GM18517 (cell line): ENCODE results near the gene ANKRD11.
A peak's percentile ranks its signal among the peaks of the same experiment; 100 is the strongest.
"Not testable (repeated sequence)": the region's sequence is repeated elsewhere in the genome, so short reads cannot be mapped to it uniquely, and the experiment has no call there.

Experiments
- ATAC-seq: cut with Tn5 transposase; IDR thresholded peaks from one replicate; pipeline ENCODE4 v1.9.1; 2021; ENCODE audit warnings: mild to moderate bottlenecking, moderate library complexity; ENCODE audit not compliant: unreplicated experiment

ANKRD11 gene

DNA sequence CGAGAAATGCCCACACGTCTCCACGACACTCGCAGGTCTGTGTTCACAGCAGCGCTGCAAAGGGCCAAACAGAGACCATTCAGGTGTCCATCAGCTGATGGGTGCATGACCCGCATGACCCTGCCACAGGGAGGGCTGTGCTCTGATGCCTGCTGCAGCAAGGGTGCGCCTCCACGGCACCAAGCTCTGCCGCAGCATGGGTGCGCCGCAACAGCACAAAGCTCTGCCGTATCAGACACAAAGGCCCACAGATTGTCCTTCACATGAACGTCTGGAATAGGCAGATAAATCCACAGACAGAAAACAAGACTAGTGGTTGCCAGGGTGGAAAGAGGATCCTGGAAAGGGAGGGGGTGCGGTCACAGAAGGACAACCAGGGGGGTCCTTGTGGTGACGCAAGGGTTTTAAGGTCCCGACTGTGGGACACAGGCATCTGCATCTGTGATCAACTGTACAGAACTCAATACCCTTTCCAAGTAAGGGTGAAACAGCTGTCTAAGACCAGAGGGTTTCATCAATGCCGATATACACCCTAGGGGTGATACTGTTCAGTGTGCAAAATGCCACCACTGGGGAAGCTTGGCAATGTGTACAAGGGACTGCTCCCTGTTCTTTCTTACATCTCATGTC lies 121.0 kb downstream of the ANKRD11 start:
- ATAC-seq = no peak

DNA sequence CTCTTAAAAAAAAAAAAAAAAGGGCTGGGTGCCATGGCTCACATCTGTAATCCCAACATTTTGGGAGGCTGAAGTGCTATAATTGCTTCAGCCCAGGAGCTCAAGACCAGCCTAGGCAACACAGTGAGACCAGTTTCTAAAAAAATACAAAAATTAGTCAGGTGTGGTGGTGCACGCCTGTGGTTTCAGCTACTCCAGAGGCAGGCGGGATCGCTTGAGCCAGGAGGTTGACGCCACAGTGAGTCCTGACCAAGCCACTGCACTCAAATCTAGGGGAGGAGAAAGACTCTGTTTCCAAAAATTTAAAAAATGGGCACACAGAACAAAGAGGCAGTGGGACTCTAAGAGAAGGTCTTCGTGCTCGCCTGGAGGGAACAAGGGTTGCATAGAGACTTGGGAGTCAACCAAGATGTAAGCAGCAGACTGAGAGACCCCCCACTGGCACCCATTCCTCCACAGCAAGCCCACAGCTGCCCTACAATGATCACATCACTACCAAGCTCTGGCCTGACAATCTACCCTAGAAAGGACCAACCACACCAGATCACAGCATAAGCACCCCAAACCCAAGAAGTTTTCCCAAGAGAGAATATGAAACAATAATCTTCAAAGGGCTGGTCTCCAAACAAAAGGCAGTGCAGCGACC lies 121.6 kb downstream of the ANKRD11 start:
- ATAC-seq = no peak

DNA sequence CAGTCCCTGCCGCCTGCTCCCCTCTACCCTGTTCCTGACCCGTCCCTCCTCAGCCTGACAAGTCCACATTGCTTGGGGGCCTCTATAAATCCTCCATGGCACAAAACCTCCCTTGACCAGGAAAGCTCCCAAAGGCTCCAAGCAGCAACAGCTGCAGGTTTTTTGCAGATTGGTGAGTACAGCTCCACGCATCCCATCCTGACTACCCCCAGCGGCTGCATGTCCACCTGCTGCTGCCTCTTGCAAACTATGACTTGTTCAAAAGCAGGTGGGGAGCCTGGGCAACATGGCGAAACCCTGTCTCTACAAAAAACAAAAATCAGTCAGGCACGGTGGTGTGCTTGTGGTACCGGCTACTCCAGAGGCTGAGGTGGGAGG lies 122.8 kb downstream of the ANKRD11 start:
- ATAC-seq = no peak

- no peak for ATAC-seq
Observed at GRCh38 chr16:89366561-89367537, 123.5 kb downstream of the ANKRD11 start.

GRCh38 chr16:89365996-89366395 lies 124.4 kb downstream of the ANKRD11 start:
- no peak for ATAC-seq

GRCh38 chr16:89365044-89365467 lies 125.3 kb downstream of the ANKRD11 start:
- ATAC-seq = no peak

DNA sequence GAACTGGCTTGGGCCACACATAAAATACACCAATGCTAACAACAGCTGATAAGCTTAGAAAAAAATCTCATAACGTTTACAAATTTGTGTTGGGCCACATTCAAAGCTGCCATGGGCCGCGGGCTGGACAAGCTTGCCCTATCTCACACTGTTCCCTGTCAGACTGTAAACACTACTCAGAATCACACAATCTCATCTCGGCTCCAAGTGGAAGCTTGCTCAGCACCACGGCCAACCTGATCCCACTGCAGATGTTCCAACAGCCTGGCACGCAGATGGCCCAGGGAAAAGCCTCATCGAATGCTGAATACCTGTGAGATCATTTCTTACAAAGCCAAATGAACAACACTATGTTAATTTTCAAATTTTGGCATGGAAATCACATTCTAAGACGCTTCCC lies 125.8 kb downstream of the ANKRD11 start:
- no peak for ATAC-seq

DNA sequence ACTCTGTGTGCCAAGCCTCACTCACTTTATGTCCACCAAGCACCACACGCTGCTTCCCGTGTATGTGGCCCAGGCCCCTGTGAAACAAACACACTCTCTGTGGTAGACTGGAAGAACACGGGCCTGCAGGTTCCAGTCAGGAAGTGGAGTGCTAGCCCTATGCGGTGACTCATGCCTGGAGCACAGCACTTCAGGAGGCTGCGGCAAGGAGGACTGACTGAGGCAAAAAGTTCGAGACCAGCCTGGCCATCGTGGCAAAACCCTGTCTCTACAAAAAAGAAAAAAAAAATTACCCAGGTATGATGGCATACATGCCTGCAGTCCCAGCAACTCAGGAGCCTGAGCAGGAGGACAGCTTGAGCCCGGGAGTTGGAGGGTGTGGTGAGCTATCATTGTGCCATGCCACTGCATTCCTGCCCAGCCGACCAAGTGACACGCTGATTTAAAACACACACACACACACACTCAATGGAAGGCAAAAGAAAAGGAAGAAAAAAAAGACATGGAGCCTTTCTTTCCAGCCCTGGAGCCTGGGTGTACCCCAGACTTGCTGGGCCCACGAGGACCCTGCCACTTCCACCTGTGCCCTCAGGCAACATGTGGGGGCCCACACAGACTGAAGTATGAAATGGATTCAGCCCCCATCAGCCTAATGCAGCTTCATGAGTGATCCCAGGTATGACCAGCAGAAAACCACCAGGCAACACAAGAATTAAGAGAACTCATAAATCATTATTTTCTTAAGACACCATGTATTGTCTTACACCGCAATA lies 126.6 kb downstream of the ANKRD11 start:
- no peak for ATAC-seq

- ATAC-seq = not testable (repeated sequence)
Observed at GRCh38 chr16:89362540-89363223, 127.7 kb downstream of the ANKRD11 start.

DNA sequence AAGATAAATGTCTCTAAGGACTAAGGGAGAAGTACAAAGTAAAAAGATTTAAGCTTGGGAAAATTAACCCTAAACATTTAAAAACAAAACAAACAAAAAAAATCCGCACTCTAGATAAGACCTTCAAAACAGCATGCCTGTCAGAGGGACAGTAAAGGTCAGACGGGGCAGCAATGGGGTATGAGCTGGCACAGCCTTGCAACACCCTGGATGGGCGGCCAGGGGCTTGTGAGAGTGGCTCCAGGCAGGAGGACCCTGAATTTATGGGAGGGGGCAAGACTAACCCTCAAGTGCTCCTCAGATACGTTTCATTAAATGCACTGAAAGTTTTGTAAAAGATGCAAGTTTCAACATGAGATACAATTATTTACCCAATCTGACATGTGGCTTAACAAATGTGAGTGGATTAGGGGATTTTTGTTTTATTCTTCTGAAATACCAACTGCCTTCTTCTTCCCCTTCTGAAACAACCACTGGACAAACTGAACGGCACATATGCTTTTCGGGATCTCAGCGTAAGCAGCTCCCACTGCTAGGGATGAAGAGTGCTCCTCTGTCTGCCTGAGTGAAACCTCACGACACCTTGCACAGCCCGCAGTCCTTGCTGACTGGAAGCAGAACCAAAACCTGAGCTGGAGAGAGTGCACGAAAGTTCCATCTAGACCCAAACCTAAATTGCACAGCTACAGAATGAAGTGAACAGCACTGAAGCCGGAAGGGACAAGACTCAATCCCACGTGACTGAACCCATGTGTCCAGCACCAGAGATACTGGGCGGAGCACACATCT lies 128.4 kb downstream of the ANKRD11 start:
- ATAC-seq = peak; percentile 73

DNA sequence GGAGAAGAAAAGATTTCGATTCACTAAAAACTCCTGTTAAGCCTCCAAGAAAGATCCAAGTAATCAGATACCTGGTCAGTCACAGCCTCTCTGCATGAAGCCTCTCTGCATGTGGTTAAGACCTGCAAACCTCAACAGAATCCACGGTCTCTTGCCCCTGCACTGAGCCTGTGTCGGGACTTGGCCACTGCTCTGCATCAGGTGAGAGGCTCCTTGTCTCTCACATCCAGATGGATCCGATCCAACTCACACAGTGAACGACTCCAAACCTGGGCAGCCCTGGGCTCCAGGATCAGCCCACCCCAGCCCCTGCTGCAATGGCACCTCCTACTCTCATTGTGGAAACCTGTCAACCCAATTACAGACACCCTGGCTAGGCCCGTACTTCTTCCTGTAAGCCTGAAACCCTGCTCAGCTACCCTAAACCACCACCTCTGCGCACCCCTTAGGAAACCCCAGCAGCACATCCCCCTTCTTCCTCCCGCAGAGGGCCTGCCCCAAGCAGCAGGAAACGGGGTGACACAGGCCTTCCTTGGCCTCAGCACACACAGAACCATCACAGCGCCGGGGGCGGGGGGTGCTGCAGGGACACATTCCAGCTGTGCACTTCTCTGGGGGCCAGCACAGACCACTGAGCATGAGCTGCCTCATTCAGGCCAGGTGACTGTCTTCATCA lies 129.5 kb downstream of the ANKRD11 start:
- ATAC-seq = peak; percentile 45

DNA sequence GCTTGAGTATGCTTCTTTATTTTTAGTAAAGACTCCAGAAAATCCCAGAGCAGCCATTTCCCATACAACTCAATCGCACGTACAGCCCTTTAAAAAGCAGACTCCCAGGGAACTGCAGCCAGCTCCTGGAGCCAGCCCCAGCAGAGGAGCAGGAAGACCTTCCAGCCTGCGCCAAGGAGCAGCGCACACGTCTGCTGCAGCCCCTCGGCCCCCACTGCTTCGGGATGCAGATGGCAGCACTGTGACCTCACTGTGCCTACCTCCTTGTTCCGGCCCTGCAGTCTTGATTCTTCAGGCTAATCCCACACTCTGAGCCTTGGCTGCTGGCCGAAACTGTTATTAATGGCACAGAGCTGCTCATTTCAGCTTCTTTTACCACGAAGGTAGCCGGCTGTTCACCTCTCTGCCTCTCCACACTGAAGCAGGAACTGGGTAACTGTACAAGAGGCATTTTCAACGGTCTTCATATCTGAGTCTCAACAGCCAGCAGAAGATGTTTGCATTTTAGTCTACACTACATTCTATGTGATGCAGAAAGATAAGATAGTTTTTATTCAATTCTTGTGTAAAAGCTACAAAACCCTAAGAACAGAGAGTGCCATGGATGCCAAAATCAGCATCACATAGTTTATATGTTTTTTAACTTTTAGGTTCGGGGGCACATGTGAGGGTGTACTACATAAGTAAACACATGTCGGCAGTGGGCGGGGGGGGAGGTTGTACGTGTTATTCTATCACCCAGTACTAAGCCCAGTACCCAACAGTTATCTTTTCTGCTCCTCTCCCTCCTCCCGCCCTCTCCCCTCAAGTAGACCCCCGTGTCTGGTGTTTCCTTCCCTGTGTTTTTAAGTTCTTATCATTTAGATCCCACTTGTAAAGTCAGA lies 130.9 kb downstream of the ANKRD11 start:
- no peak for ATAC-seq

GRCh38 chr16:89358030-89359005 lies 132.0 kb downstream of the ANKRD11 start:
- ATAC-seq = no peak

- ATAC-seq = no peak
Observed at GRCh38 chr16:89357055-89357816, 133.1 kb downstream of the ANKRD11 start.

DNA sequence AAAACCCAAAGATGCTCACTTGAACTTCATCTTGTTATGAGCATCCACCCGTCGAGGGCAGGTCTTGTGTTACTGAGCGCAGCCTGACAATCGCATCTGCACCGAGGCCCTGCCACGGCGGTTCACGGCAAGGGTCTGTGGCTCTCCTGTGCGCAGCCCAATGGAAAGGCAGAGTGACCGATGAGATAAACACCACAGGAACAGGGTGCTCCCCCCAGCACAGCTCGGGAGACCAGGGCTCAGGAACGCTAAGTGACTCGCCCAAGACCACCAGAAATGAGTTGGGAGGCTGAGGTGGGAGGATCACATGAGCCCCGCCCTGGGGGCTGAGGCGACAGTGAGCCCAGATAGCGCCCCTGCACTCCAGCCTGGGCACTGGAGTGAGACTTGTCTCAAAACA lies 134.7 kb downstream of the ANKRD11 start:
- ATAC-seq = no peak

- ATAC-seq = no peak
Observed at GRCh38 chr16:89355007-89355406, 135.4 kb downstream of the ANKRD11 start.
